Aortic smooth muscle cell (primary cell): Measurements from ENCODE around the gene POU2AF2. TPM values are rescaled to one million over a fixed set of nuclear protein-coding genes. Genes with fewer than 3 reads are reported as not detected.

Experiments used
- total RNA-seq: library from RNA; depleted of rRNA; stranded (reverse); fragments of >200 nt; gene quantifications from 2 replicates; pipeline ENCODE4 v1.2.3, GENCODE V29; 2014

POU2AF2 gene
- not detected in 2 replicates for total RNA-seq

GRCh38 chr11:111245425-111245824, at the start of gene POU2AF2:
TSS of gene POU2AF2 (plus strand) at chr11:111245725. CDS start at chr11:111245854, 129 bp downstream.

GRCh38 chr11:111298413-111299100, 53.0 kb downstream of the POU2AF2 start, which contains the start of gene POU2AF3:
TSS of gene POU2AF3 (plus strand) at chr11:111298546. CDS start at chr11:111298582, 36 bp downstream.

Other genes with a start within 250 kb of the POU2AF2 start
- not detected in 2 replicates for gene POU2AF3, start 52.8 kb downstream of the POU2AF2 start, total RNA-seq
- gene POU2AF1, start 133.6 kb downstream of the POU2AF2 start, total RNA-seq: not detected in 2 replicates